DMS 273 (cell line): Measurements from ENCODE around the gene TFF2.

ENCODE experiments used
- DNase-seq: peaks from one replicate; lab custom pipeline; 2025; ENCODE audit not compliant: unreplicated experiment; lab: John Stamatoyannopoulos, UW

Gene TFF2, protein sequence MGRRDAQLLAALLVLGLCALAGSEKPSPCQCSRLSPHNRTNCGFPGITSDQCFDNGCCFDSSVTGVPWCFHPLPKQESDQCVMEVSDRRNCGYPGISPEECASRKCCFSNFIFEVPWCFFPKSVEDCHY

GRCh38 chr21:42350927-42351426, at the start of gene TFF2:
TSS of gene TFF2 (minus strand) at chr21:42350994. CDS start at chr21:42350957, 37 bp downstream.
- DNase-seq, result no peak

- DNase-seq, result no peak
Observed at GRCh38 chr21:42400525-42400924, 49.7 kb upstream of the TFF2 start.

DNA sequence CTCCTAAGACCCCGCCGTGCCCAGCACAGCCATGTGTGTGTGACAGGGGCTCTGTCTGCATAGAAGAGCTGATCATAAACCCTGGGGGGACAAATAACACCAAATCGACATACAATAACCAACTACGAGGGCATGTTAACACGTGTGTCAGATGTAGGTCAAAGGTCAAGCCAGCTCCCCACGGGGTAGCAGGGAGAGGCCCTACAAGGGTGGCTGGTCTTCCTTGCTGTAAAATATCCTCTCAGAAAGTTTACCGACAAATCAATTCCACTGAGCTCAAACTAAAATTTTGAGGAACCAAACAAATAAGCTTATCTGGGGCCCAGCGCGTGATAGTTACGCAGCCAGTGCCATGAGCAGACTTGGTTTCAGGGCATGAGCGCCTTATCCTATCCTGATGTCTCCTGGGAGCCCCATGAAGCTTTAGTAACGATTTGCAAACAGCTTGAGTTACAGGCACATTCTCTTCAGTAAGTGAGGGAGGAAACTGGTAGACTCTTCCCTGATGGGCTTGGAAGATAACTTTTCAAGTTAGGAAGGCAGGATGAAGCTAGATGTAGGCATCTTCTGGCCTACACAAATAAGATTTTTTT, 47.7 kb upstream of the TFF2 start:
- DNase-seq, result peak; percentile 35

DNA sequence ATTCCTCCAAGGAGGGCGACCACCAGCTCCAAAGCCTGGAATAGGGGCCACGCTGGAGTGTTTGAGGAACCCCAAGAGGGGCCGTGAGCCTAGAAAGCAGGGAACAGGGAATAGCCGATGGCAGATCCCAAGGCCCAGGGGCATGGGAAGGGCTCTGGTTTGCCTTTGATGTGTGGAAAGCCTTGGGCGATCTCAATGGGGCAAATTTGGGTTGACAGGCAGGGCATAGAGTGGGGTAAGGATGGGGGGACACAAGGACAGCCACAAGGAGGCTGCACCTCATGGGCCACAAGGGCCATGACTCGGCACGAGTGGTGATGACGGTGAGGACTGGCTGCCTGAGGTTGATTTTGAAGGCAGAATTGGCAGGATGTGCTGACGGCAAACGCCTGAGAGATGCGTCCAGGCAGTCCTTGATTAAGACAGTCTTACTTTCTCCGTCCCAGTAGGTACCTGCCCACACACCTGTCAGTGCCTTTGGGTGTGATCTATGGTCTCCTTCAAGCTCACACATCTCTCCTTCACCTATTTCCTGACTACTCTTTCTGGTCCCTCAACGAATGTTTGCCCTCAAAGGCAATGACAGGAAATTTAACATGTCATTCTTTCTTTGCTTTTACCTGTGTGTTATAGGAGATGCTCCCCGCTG, 47.1 kb upstream of the TFF2 start:
- no peak for DNase-seq

DNA sequence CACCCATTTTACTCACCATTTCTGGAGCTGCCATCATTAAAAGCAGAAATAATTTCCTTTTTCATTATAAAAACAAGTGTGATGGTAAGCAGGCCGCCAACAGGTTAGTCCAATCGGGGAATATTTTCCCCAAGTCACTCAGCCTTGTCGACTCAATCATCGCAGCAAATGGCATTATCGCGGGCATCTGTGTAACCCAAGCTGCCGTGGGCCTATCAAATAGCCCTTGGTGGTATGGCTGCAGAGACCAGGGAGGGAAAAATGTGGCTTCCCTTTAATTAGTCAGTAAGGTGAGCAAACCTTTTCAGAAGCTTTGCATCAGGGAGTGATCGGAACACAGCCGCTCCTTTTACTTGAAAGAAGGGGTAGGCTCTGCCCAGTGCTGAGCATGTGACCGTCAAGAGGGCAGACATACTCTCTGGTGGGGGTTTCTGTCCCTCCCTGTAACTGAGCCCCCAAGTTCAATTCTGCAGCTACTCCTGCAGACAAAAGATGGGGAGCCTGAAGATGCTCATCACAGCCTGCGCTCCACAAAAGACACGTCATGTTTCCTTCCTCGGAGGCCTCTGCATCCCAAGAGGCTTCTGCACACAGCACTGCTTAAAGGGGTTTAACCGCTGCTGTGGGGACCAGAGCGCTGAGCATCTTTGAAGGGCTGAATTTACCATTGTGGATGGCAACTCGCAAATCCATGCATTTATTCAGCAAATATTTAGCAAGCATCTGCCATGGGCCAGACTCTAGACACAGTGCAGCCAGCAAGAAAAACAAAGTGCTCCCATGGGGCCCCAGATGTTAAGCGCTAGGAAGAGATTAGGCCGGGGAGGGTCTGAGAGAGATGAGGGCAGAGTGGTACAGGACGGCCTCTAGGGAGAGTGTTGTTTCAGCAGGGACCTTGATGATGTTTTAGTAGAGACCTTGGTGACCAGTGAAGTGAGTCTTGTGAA, 46.3 kb upstream of the TFF2 start:
- peak; percentile 81 for DNase-seq

- no peak for DNase-seq
Observed at GRCh38 chr21:42395905-42396651, 45.3 kb upstream of the TFF2 start, which contains the start of gene TMPRSS3. TSS of gene TMPRSS3 (minus strand) at chr21:42396052. CDS start at chr21:42395417, 635 bp downstream.

GRCh38 chr21:42395302-42395701, 44.5 kb upstream of the TFF2 start:
- DNase-seq, result no peak

DNA sequence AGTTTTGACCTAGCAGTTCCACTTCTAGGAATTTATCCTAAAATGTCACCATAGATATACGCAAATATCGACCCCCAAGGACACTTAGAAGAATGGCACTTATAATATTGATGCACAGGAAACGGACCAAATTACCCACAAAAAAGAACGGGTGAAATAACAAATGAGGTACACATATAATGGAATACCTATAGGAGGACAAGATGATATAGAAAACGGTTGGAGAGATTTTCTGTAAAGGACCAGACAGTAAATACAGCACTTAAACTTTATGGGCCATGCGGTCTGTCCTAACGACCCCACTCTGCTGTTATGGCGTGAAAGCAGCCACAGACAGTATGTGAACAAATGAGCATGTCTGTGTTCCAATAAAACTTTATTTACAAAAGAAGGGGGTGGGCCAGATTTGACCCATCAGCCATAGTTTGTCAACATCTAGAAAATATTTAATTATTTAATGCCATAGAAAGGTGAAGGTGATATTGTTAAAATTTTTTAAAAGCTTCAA, 42.7 kb upstream of the TFF2 start:
- DNase-seq, result no peak

DNA sequence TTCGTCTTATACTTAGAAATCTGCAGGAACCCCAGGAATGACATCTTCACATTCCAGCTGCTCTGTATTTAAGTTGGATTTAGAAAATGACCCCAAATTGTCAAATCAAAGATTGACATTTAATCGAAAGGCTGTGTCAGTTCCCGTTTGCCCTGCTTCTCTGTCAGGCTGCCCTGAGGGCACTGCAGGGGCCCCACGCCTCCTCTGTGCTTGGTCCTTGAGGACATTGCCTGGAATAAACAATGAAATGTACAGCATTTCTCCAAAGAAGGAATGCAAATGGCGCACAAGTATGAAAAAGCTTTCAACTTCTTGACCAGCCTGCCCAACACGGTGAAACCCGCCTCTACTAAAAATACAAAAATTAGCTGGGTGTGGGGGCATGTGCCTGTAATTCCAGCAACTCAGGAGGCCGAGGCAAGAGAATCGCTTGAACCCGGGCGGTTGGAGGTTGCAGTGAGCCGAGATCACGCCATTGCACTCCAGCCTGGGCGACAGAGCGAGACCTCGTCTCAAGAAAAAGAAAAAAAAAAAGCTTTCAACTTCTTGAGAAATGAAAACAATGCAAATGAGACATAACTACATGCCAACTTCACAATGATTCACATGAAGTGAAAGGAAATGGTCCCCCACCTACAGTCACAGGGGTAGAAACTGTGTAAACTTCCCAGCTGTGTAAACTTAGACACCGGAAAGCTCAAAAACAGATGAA, 42.1 kb upstream of the TFF2 start:
- no peak for DNase-seq

GRCh38 chr21:42391297-42391696, 40.5 kb upstream of the TFF2 start:
- DNase-seq, result no peak

DNA sequence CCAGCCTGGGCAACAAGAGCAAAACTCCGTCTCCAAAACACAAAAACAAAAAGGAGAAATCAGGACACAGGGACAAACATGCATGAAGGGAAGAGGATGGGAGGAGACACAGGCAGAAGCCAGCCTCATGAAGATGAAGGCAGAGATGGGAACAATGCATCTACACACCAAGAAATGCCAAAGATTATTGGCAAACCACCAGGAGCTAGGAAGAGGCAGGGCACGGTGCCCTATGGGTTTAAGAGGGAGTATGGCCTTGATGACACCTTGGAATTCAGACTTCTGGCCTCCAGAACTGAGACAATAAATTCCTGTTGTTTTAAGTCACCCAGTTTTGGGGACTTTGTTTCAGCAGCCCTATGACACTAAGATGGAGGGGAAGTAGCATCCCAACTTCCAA, 39.9 kb upstream of the TFF2 start:
- DNase-seq, result no peak

- no peak for DNase-seq
Observed at GRCh38 chr21:42390193-42390592, 39.4 kb upstream of the TFF2 start.

DNA sequence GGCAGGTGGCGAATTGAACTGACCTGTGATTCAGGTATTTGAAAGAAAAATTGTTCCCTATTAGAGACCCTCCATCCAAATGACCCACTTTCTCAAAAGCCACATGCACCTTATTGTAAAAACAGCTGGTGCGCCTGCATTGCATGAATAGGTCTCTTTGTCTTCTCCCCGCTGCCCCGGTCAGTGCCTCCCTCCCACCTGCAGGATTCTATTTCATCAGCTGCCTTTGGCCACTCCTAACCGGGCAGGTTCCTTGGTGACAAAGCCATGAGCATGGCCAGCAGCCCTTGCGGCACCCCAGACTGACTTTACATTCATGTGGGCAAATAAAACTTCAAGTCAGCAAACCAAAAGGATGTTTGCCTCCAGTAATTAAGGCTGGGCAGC, 38.6 kb upstream of the TFF2 start:
- DNase-seq, result no peak

DNA sequence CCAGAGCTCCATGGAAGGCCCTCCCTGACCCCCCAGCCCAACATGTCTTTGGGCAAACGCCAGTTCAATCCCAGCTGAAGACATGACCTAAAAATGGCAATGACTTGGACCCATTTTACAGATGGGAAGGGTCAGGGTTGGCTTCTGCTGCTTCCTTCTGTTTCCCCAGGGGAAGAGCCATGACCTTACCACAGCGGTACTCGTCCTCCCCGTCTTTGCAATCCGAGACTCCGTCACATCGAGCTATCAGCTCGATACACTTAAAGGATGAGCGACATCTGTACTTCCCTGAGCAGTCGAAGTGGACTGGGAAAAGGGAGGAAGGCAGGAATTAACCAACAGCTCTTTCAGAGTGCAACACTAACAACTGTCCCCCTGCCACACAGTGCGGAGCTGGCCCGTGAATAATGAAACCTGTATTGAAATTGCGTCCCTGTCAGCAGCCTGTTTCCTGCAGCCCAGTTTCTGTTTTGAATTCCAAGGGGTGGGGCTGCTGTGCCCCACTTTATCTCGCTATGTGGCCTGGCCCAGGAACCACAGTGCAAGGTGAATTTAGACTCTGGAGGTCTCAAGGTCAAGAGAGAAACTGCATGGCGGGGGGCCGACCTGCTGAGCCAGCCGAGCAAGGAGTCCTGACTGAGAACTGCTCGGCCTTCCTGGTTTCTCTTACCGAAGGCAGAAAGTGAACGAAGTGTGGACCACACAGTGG, 38.1 kb upstream of the TFF2 start:
- DNase-seq, result no peak

DNA sequence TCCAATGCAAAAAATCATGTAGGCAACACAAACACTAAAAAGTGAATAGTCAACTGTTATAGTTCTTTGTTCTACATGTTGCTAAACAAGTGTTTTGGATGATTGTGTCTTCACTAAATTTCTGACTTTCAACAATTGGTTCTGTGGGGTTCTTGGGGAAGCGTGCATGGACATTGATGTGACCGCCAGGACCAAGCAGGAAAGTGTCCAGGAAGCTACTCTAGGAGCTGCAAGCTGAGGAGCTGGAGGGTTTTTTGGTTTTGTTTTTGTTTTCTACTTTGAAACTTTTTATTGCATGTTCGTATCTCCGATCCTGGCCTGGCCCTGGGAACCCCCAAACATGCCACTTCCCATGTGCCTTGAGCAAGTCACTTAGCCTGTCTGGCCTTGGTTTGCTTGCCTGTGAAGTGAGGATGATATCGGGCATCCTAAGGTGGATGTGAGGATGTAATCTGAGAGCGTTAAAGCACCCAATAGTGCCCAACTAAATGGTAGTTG, 37.1 kb upstream of the TFF2 start:
- DNase-seq, result no peak

DNA sequence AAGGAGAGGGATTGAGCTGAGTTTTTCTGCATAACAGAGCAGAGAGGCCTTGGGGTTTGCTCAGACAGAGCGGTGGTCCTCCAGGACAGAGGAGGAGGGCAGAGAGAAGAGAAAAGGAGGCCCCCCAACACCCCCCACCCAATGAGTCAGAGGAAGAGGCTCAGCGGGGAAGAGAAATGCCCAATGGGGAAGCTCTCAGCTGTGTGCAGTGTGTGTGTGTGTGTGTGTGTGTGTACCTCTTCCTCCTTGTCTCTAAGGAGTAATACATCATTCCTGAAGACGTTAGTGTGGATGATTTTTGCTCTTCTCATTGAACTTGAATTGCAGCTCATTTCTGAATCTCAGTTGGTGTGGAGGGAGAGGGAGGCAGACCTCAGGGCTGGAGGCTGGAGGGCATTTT, 36.4 kb upstream of the TFF2 start:
- DNase-seq, result no peak

GRCh38 chr21:42386034-42386591, 35.3 kb upstream of the TFF2 start:
- no peak for DNase-seq

DNA sequence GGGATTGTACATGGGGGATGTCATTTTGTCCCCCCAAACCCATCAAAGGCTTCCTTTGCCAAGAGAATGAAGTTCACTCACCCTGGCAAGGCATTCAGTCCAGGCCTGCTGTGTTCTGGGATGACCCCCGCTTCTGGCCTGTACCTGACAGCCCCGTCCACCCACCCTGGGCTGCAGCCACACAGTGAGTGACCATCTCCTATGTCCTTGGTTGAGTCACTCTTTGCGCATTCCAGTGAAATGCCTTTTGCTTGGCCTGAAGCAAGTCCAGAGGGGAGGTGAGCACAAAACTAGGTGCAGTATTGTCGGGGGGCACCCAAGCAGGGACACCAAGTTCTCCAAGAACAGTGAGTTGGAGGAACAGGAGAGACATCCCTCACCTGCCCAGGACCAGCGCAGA, 34.8 kb upstream of the TFF2 start:
- DNase-seq, result no peak

- no peak for DNase-seq
Observed at GRCh38 chr21:42384989-42385388, 34.2 kb upstream of the TFF2 start.
